Neutrophil (primary cell): ENCODE data around the gene MAP1S.
"Not testable (repeated sequence)": the region's sequence is repeated elsewhere in the genome, so short reads cannot be mapped to it uniquely, and the experiment has no call there.

Experiments
- H3K27ac ChIP-seq: fragments of 200-600 bp; sonication (generic); 2 replicates; pipeline ENCODE4 v1.5.1; 2016; ENCODE audit warnings: mild to moderate bottlenecking, moderate library complexity
- H3K27me3 ChIP-seq: fragments of 200-600 bp; sonication (generic); 2 replicates; pipeline ENCODE4 v1.6.0; 2016; ENCODE audit warnings: mild to moderate bottlenecking
- H3K36me3 ChIP-seq: fragments of 200-600 bp; sonication (generic); 2 replicates; pipeline ENCODE4 v1.5.1; 2017
- H3K4me1 ChIP-seq, 2 experiments: fragments of 200-600 bp in 1 of 2; sonication (generic) in 1 of 2; 1 replicate in 1 of 2; 2 replicates in 1 of 2; pipeline versions ENCODE4 v1.5.1 to v1.6.1; 2013 to 2016; ENCODE audit warnings: low read depth in 1 of 2, low read length in 1 of 2, mild to moderate bottlenecking in 1 of 2, moderate library complexity in 1 of 2; ENCODE audit not compliant: control insufficient read depth in 1 of 2, insufficient read depth in 1 of 2
- H3K4me3 ChIP-seq, 2 experiments: fragments of 200-600 bp in 1 of 2; sonication (generic) in 1 of 2; 1 replicate in 1 of 2; 2 replicates in 1 of 2; pipeline ENCODE4 v1.5.1; 2013 to 2016; ENCODE audit warnings: low read depth in 1 of 2, low read length in 1 of 2, mild to moderate bottlenecking in 1 of 2, moderate library complexity in 1 of 2
- H3K9me3 ChIP-seq: fragments of 200-600 bp; sonication (generic); 2 replicates; pipeline ENCODE4 v1.5.1; 2016
- TF ChIP-seq, protein P1 (sequence below): fragments of 200-600 bp; sonication (generic); IDR thresholded peaks from 2 replicates; pipeline ENCODE4 v1.5.1; 2016; ENCODE audit warnings: antibody characterized with exemption

MAP1S gene

DNA sequence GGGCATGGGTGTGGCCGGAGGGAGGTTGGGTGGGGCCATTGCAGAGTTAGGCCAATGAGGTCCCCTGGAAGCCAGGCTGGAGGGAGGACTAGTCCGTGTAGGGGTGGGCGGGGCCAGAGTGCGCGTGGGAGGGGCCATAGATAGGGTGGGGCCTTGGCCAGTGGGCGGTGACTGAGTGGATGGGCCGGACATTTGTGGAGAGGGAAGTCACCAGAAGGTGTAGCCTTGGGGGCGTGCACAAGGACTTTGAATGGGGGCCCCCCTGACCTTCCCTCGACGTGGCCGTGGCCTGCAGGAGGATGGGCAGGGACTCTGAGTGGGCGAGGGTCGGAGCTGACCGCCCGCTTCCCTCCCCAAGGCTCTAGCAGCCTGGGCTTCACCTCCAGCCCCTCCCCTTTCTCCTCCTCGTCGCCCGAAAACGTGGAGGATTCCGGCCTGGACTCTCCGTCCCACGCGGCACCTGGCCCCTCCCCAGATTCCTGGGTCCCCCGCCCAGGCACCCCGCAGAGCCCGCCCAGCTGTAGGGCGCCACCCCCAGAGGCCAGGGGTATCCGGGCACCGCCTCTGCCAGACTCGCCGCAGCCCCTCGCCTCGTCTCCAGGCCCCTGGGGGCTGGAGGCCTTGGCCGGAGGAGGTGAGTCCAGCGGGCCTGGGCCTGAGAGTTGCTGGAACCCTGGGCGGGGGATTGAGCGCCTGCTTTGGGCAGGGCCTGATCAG, 59.1 kb downstream of the MAP1S start:
- TF ChIP-seq, protein P1, sequence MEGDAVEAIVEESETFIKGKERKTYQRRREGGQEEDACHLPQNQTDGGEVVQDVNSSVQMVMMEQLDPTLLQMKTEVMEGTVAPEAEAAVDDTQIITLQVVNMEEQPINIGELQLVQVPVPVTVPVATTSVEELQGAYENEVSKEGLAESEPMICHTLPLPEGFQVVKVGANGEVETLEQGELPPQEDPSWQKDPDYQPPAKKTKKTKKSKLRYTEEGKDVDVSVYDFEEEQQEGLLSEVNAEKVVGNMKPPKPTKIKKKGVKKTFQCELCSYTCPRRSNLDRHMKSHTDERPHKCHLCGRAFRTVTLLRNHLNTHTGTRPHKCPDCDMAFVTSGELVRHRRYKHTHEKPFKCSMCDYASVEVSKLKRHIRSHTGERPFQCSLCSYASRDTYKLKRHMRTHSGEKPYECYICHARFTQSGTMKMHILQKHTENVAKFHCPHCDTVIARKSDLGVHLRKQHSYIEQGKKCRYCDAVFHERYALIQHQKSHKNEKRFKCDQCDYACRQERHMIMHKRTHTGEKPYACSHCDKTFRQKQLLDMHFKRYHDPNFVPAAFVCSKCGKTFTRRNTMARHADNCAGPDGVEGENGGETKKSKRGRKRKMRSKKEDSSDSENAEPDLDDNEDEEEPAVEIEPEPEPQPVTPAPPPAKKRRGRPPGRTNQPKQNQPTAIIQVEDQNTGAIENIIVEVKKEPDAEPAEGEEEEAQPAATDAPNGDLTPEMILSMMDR: no peak
- Histone ChIP-seq H3K36me3 (peaks cover 72% of the 10 kb centered on the region), H3K4me1 (peaks cover 17 to 18% of the 10 kb centered on the region in 2 experiments), H3K4me3 (peak overlapping the region; percentile 60 to 66), H3K27me3 (no peaks in the 10 kb centered on the region), H3K9me3 (no peaks in the 10 kb centered on the region), H3K27ac (peak overlapping the region; percentile 83)

DNA sequence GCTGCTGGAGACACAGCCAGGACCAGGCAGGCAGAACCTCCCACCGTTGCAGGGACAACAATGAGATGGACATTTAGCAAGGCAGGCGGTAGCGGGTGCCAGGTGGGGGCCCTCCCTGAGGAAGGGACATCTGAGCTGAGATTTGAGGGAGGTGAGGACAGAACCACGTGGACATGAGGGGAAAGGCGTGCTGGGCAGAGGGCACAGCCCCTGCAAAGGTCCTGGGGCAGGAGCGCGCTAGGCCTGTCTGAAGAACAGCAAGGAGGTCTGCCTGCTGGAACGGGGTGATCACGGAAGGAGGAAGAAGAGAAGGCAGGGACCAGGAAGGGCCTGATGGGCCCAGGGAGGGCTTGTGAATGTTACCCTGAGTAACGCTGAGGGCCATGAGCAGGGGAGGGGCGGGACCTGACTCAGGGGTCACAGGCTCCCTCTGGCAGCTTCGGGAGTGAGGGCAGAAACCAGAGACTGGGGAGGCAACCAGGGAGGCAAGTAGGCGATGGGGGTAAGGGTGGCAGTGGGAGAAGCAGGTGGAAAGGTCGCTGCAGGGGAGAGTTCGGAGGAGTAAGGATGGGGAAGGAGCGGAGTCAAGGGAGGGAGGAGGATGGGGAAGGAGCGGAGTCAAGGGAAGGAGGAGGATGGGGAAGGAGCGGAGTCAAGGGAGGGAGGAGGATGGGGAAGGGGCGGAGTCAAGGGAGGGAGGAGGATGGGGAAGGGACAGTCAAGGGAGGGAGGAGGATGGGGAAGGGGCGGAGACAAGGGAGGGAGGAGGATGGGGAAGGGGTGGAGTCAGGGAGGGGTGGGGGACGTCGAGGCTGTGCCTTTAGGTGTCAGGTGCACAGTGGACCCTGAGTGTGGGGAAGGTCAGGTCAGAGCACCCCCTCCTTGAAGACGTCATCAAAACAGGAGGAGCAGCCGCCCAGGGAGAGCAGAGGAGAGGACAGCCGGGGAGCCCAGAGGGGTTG, 60.0 kb downstream of the MAP1S start:
- Histone ChIP-seq H3K27me3 (no peaks in the 10 kb centered on the region), H3K27ac (peak overlapping the region; percentile 83), H3K4me1 (peaks cover 17 to 18% of the 10 kb centered on the region in 2 experiments), H3K4me3 (peak overlapping the region; percentile 60 to 66), H3K36me3 (peaks cover 72% of the 10 kb centered on the region), H3K9me3 (no peaks in the 10 kb centered on the region)
- TF ChIP-seq, protein P1: no peak

DNA sequence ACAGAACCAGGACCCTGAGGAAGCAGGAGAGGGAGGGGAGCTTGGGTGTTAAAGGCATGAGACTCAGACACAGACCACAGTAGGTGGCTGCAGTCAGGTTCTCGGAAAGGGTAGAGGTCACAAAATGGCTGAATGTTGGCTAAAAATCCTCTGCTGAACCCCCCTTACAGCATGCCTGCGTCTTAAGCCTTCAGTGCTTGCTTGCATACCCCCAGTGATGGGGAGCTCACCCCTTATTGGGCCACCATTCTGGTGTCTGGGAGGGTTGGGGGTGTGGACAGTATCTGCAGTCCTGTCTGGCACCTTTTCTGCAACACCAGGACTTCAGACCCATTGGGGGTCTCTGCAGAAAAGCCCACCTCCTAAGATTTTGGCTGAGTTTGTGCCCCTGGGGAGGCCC, 61.5 kb downstream of the MAP1S start:
- TF ChIP-seq, protein P1: no peak
- Histone ChIP-seq H3K9me3 (no peaks in the 10 kb centered on the region), H3K4me3 (no peak overlapping the region), H3K4me1 (peaks cover 17 to 18% of the 10 kb centered on the region in 2 experiments), H3K36me3 (peaks cover 72% of the 10 kb centered on the region), H3K27ac (peak overlapping the region; percentile 83), H3K27me3 (no peaks in the 10 kb centered on the region)

DNA sequence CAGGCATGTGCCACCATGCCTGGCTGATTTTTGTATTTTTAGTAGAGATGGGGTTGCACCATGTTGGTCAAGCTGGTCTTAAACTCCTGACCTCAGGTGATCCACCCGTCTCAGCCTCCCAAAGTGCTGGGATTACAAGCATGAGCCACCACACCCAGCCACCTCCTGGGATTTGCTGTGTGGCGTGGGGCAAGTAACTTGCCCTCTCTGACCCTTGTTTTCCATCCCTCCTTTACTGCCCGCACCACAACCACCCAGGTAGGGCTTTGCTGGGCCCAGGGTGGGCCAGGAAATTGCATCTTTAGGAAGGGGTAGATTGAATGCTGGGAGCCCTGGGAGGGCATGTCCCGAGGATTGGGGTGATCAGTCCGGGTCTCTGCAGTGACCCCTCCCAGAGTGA, 64.4 kb downstream of the MAP1S start:
- not testable (repeated sequence) for H3K4me3 ChIP-seq, H3K9me3 ChIP-seq, H3K27me3 ChIP-seq, H3K27ac ChIP-seq
- Histone ChIP-seq H3K36me3 (peaks cover 85% of the 10 kb centered on the region), H3K4me1 (peaks cover 11% of the 10 kb centered on the region in 2 experiments)
